ENCODE results near the gene ATAD5. TPM values are rescaled to one million over a fixed set of nuclear protein-coding genes. Genes with fewer than 3 reads are reported as not detected.

ATAD5 gene
- total RNA-seq, 1 experiment from 2014 or later: 18.4 TPM

Other genes with a start within 250 kb of the ATAD5 start
- 9.8 and 11.5 TPM in 2 replicates for gene CRLF3, start 7.3 kb upstream of the ATAD5 start, total RNA-seq (2022)
- 17.7 and 18.6 TPM in 2 replicates for gene TEFM, start 74.3 kb downstream of the ATAD5 start, total RNA-seq (2022)
- gene ADAP2, start 90.0 kb downstream of the ATAD5 start, total RNA-seq (2022): 2.1 TPM in 1 of 2 replicates, not detected in the other
- 7.5 and 11.4 TPM in 2 replicates for gene RNF135, start 139.1 kb downstream of the ATAD5 start, total RNA-seq (2022)